ENCODE data around the gene KBTBD12.
"Not testable (repeated sequence)": the region's sequence is repeated elsewhere in the genome, so short reads cannot be mapped to it uniquely, and the experiment has no call there.

DNA sequence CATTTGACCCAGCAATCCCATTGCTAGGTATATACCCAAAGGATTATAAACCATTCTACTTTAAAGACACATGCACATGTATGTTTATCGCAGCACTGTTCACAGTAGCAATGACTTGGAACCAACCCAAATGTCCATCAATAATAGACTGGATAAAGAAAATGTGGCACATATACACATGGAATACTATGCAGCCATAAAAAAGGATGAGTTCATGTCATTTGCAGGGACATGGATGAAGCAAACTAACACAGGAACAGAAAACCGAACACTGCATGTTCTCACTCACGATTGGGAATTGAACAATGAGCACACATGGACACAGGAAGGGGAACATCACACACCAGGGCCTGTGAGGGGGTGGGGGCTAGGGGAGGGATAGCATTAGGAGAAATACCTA is 8.4 kb upstream of the KBTBD12 start:
- TF ChIP-seq EZH2 (IDR thresholded peaks at IDR 0.05; ENCODE audit: borderline replicate concordance); CTCF (IDR thresholded peaks at IDR 0.05; ENCODE audit: poor library complexity): not testable (repeated sequence)
